PFSK-1 (cell line): ENCODE results near the gene PLEKHA6.
A peak's percentile ranks its signal among the peaks of the same experiment; 100 is the strongest.

Experiments
- FOXP2 ChIP-seq: optimal IDR thresholded peaks from 2 replicates; pipeline ENCODE3; 2011; ENCODE audit warnings: borderline replicate concordance, control low read depth, inconsistent platforms; ENCODE audit not compliant: insufficient read depth; ENCODE audit errors: extremely low read length, extremely low read depth
- POLR2AphosphoS5 ChIP-seq: IDR thresholded peaks from 2 replicates; pipeline ENCODE4 v1.6.1; 2012; ENCODE audit warnings: low read depth, mild to moderate bottlenecking, control low read depth, low read length, moderate library complexity
- SIN3A ChIP-seq: IDR thresholded peaks from 2 replicates; pipeline ENCODE4 v1.6.1; 2012; ENCODE audit warnings: mild to moderate bottlenecking, low read length, moderate library complexity, borderline replicate concordance; ENCODE audit not compliant: insufficient read depth
- TAF1 ChIP-seq: IDR thresholded peaks from 2 replicates; pipeline ENCODE4 v1.6.1; 2012; ENCODE audit warnings: low read length, control low read depth, borderline replicate concordance; ENCODE audit not compliant: insufficient read depth
- TF ChIP-seq, protein P1 (sequence below), 2 experiments: IDR thresholded peaks; 2 replicates each; pipeline versions ENCODE4 v1.6.1 to v1.8.0; 2011 to 2012; ENCODE audit warnings: low read depth in 2 of 2, low read length in 2 of 2, control low read depth in 1 of 2, inconsistent platforms in 1 of 2, mild to moderate bottlenecking in 1 of 2, moderate library complexity in 1 of 2; ENCODE audit not compliant: insufficient read depth in 1 of 2

The PLEKHA6 gene

DNA sequence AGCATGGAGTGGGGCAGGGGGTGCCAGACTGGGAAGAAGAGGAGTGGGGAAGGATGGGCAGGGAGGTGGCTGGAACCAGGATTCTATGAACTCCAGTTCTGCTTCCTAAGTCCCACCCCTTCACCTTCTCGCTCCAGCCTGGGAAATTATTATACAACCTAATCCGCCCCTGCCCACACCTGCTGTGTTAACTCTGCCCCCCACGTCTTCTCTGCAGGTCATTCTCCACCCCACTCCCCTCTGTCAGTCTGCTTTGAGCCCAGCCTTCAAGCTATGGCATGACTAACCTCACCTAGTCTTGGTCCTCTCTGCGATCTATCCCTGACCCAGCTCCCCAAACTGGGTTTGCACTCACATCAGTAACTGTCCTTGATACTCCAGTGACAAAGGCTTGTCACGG is 99.9 kb downstream of the PLEKHA6 start:
- TF ChIP-seq SIN3A, result no peak

DNA sequence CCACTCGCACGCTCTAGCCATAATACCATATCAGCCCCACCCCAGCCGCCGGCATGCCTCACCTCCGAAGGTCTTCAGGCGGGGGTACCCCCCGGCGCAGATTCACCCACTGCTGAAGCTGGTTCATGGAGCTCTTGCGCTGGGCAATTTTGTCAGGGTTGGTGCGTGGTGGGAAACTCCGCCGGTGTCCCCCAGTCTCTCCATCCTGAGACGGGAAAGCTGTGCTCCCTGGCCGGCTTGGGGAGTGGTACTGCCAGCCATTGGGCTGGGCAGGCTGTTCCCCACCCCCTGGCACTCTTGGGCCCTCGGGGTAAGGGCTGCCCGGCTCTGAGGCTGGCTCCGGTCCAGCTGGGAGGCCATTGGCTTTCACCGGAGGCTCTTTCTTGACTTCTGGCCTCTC is 100.5 kb downstream of the PLEKHA6 start:
- TF ChIP-seq, protein P1, sequence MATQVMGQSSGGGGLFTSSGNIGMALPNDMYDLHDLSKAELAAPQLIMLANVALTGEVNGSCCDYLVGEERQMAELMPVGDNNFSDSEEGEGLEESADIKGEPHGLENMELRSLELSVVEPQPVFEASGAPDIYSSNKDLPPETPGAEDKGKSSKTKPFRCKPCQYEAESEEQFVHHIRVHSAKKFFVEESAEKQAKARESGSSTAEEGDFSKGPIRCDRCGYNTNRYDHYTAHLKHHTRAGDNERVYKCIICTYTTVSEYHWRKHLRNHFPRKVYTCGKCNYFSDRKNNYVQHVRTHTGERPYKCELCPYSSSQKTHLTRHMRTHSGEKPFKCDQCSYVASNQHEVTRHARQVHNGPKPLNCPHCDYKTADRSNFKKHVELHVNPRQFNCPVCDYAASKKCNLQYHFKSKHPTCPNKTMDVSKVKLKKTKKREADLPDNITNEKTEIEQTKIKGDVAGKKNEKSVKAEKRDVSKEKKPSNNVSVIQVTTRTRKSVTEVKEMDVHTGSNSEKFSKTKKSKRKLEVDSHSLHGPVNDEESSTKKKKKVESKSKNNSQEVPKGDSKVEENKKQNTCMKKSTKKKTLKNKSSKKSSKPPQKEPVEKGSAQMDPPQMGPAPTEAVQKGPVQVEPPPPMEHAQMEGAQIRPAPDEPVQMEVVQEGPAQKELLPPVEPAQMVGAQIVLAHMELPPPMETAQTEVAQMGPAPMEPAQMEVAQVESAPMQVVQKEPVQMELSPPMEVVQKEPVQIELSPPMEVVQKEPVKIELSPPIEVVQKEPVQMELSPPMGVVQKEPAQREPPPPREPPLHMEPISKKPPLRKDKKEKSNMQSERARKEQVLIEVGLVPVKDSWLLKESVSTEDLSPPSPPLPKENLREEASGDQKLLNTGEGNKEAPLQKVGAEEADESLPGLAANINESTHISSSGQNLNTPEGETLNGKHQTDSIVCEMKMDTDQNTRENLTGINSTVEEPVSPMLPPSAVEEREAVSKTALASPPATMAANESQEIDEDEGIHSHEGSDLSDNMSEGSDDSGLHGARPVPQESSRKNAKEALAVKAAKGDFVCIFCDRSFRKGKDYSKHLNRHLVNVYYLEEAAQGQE (IDR thresholded peaks at IDR 0.05; ENCODE audit: insufficient read depth in 1 of 2, low read depth in 2 of 2, low read length in 2 of 2), result no peak
- TF ChIP-seq SIN3A (no peak), POLR2AphosphoS5 (no peak), FOXP2 (no peak), TAF1 (no peak)

DNA sequence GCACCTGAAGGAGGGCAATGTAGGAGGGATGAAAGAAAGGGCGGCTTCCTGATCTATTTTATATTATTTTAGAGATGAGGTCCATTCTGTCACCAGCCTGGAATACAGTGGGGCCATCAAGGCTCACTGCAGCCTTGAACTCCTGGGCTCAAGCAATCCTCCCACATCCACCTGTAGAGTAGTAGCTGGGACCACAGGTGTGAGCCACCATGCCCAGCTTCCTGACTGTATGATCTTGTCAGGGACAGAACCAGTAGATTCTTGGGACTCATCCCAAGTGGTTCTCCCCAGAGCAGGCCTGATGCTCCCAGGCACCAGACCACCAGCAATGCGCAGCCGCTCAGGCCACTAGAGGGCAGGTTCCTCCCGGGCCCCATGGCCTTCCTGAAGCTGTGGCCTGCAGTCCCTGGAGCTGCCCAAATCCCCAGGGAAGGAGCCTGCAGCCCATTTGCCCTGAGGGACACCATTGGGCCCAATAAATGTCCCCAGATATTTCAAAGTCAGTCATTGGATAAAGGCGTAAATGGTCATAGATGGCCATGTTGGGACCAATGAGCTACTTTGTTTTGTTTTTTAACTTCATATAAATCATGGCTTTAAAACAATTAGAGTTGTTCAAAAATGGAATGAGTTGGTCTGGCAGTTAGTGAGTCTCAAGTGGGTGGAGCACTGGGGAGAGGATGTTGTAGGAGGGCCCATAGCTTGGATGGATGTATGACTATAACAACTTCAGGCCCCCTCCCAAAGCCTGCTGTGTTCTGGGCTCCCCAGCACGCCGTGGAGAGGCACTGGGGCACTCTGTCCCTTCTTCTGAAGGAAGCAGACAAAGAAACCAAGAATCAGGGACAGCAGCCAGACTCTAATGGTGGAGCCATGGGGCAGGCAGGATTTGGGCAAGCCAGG is 101.3 kb downstream of the PLEKHA6 start:
- TF ChIP-seq FOXP2 (peak; percentile 53), SIN3A (no peak)

DNA sequence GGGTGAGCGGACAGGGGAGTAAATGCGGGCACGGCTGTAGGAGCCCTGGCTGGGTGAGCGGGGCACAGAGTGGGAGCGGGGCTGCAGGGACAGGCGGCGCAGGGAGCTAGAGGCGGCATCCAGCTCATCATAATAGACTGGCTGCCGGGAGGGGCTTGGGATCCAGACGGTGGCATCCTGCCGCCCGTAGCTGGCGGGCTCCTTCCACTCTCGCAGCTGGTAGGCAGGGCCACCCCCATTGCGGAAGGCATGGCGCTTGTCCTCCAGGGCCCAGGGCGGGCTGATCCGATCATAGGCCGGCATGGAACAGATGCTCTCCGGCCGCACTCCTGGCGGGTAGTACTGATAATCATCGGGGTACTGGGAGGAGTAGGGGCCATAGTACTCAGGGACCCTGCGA is 102.3 kb downstream of the PLEKHA6 start:
- TF ChIP-seq, protein P1 (IDR thresholded peaks at IDR 0.05; ENCODE audit: insufficient read depth in 1 of 2, low read depth in 2 of 2, low read length in 2 of 2), result no peak
- no peak for TF ChIP-seq POLR2AphosphoS5
- no peak for TF ChIP-seq FOXP2
- no peak for TF ChIP-seq TAF1
- no peak for TF ChIP-seq SIN3A

DNA sequence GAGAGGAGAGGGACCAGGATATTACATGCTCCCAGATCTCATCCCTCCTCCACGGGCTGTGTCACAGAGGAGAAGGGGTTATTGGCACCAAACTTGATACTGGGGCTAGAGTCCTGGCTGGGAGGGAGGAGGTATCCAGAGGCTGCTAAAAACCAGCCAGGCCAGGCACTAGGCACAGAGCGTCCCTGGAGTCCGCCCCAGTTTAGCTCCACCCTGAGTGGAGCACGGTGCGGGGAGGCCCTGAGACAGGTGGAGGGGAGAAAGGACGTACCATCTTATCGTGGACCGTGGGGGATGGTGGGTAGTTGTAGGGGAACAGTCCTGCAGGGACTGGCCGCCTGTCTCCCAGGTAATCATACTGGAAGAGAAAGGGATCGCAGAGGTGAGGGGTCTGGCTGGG is 103.2 kb downstream of the PLEKHA6 start:
- no peak for TF ChIP-seq POLR2AphosphoS5

DNA sequence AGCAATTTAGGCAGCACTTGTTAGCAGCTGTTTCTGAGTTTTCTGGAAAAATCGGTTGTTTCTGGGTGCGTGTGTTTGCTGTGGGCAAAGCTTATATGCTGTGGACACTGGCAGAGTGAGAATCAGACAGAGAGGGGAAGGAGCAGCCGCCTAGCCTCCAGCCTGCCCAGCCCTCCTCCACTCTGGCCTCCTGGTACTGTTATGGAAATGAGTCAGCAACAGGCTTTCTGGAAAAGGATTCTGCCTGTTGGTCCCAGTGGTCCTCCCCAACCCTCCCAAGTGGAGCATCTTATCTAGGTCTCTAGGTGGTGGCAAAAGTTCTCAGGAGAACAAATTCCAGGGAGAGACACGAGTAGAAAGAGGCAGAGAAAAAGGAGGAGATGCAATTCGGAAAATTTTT is 103.8 kb downstream of the PLEKHA6 start:
- no peak for TF ChIP-seq POLR2AphosphoS5
- no peak for TF ChIP-seq SIN3A
- TF ChIP-seq, protein P1 (IDR thresholded peaks at IDR 0.05; ENCODE audit: insufficient read depth in 1 of 2, low read depth in 2 of 2, low read length in 2 of 2), result no peak
- no peak for TF ChIP-seq TAF1
- no peak for TF ChIP-seq FOXP2

DNA sequence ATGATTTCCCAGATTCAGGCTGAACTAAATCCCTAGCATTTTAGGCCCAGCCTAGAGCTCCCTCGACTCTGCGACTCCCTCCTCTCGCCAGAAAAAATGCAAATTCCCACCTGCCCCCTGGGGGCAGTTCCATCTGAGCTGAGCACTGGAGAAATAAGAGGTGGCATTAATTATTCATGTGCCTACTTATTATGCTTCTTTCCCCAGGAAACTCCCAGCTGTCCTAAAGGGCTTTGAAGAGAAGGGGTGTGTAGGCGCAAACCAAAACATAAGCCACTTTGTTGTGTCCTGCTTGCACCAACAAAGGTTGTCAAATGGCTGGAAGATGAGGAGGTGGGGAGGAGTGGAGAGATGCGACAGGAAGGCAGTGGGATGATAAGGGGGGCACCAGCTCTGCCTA is 104.5 kb downstream of the PLEKHA6 start:
- no peak for TF ChIP-seq SIN3A
- TF ChIP-seq FOXP2, result no peak
- TF ChIP-seq, protein P1 (IDR thresholded peaks at IDR 0.05; ENCODE audit: insufficient read depth in 1 of 2, low read depth in 2 of 2, low read length in 2 of 2), result no peak
- no peak for TF ChIP-seq POLR2AphosphoS5
- no peak for TF ChIP-seq TAF1
